Measurements from ENCODE around the gene PCSK2.

- TF ChIP-seq POLR2A (IDR thresholded peaks at IDR 0.05): no peak
- peak; percentile 71 to 91 (median 81) for TF ChIP-seq CTCF (IDR thresholded peaks at IDR 0.05)
These were observed 205.0 kb downstream of the PCSK2 start for GRCh38 chr20:17431621-17432364.

Data from esophagus squamous epithelium (tissue), 4 donors.